ENCODE measurements around the gene ADCK2. TPM values are rescaled to one million over a fixed set of nuclear protein-coding genes. Genes with fewer than 3 reads are reported as not detected.
"Not testable (repeated sequence)": the region's sequence is repeated elsewhere in the genome, so short reads cannot be mapped to it uniquely, and the experiment has no call there.

Gene ADCK2
- total RNA-seq, 1 donor from 2014 or later = 37.6 TPM

- TF ChIP-seq CTCF (IDR thresholded peaks at IDR 0.05; ENCODE audit: unreplicated experiment) = no peak
- no peak overlapping the region for H3K4me3 Mint-ChIP-seq (ENCODE audit: unreplicated experiment)
Observed at GRCh38 chr7:140661124-140661523, 11.6 kb upstream of the ADCK2 start.

GRCh38 chr7:140662938-140663337, 9.8 kb upstream of the ADCK2 start:
- H3K27ac Mint-ChIP-seq (ENCODE audit: unreplicated experiment); H3K36me3 Mint-ChIP-seq (ENCODE audit: low read depth, unreplicated experiment); H3K9me3 Mint-ChIP-seq (ENCODE audit: unreplicated experiment); H3K4me3 Mint-ChIP-seq (ENCODE audit: unreplicated experiment); DNase-seq (ENCODE audit: low spot score); H3K27me3 Mint-ChIP-seq (ENCODE audit: unreplicated experiment): not testable (repeated sequence)
- peaks cover 14% of the 10 kb centered on the region for H3K4me1 Mint-ChIP-seq (ENCODE audit: unreplicated experiment)

More at GRCh38 chr7:140661124-140661523, 11.6 kb upstream of the ADCK2 start:
- H3K27ac Mint-ChIP-seq (ENCODE audit: unreplicated experiment) = no peak overlapping the region
- DNase-seq (ENCODE audit: low spot score) = no peak
- H3K27me3 Mint-ChIP-seq (ENCODE audit: unreplicated experiment) = peaks cover 3% of the 10 kb centered on the region
- no peaks in the 10 kb centered on the region for H3K36me3 Mint-ChIP-seq (ENCODE audit: low read depth, unreplicated experiment)
- peaks cover 6% of the 10 kb centered on the region for H3K4me1 Mint-ChIP-seq (ENCODE audit: unreplicated experiment)
- no peaks in the 10 kb centered on the region for H3K9me3 Mint-ChIP-seq (ENCODE audit: unreplicated experiment)

- Mint-ChIP-seq H3K27ac (ENCODE audit: unreplicated experiment) (peak overlapping the region; percentile 82), H3K27me3 (ENCODE audit: unreplicated experiment) (peaks cover 3% of the 10 kb centered on the region), H3K4me3 (ENCODE audit: unreplicated experiment) (no peak overlapping the region), H3K36me3 (ENCODE audit: low read depth, unreplicated experiment) (no peaks in the 10 kb centered on the region), H3K4me1 (ENCODE audit: unreplicated experiment) (peaks cover 19% of the 10 kb centered on the region), H3K9me3 (ENCODE audit: unreplicated experiment) (no peaks in the 10 kb centered on the region)
- TF ChIP-seq CTCF (IDR thresholded peaks at IDR 0.05; ENCODE audit: unreplicated experiment) = no peak
- no peak for DNase-seq (ENCODE audit: low spot score)
Observed at GRCh38 chr7:140667476-140667875, 5.3 kb upstream of the ADCK2 start.

DNA sequence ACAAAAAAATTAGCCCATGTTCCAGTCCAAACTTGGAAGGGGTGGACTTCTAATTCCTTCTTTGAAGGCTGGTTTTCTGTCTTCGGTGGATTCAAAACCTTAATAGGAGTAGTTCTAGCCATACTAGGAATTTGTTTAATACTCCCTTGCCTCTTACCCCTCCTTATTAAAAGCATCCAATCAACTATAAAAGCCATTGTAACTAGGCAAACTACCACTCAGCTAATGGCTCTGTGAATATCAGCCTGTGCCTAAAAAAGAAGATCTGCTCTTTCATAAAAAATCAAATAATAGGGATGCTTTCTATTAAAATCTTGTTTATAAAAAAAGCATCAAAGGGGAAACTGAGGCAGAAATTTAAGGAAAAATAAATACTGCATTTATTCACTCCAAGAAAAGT, 4.1 kb upstream of the ADCK2 start:
- no peak for DNase-seq (ENCODE audit: low spot score)
- Mint-ChIP-seq H3K27ac (ENCODE audit: unreplicated experiment) (no peak overlapping the region), H3K4me1 (ENCODE audit: unreplicated experiment) (peaks cover 21% of the 10 kb centered on the region), H3K9me3 (ENCODE audit: unreplicated experiment) (no peaks in the 10 kb centered on the region), H3K27me3 (ENCODE audit: unreplicated experiment) (peaks cover 3% of the 10 kb centered on the region), H3K36me3 (ENCODE audit: low read depth, unreplicated experiment) (no peaks in the 10 kb centered on the region), H3K4me3 (ENCODE audit: unreplicated experiment) (no peak overlapping the region)
- TF ChIP-seq CTCF (IDR thresholded peaks at IDR 0.05; ENCODE audit: unreplicated experiment) = no peak

GRCh38 chr7:140669352-140669751, 3.4 kb upstream of the ADCK2 start:
- DNase-seq (ENCODE audit: low spot score) = no peak
- H3K4me3 Mint-ChIP-seq (ENCODE audit: unreplicated experiment) = no peak overlapping the region
- no peaks in the 10 kb centered on the region for H3K36me3 Mint-ChIP-seq (ENCODE audit: low read depth, unreplicated experiment)
- TF ChIP-seq CTCF (IDR thresholded peaks at IDR 0.05; ENCODE audit: unreplicated experiment) = no peak
- peaks cover 28% of the 10 kb centered on the region for H3K4me1 Mint-ChIP-seq (ENCODE audit: unreplicated experiment)
- no peaks in the 10 kb centered on the region for H3K9me3 Mint-ChIP-seq (ENCODE audit: unreplicated experiment)
- H3K27ac Mint-ChIP-seq (ENCODE audit: unreplicated experiment) = no peak overlapping the region
- H3K27me3 Mint-ChIP-seq (ENCODE audit: unreplicated experiment) = peaks cover 8% of the 10 kb centered on the region

- H3K27ac Mint-ChIP-seq (ENCODE audit: unreplicated experiment); DNase-seq (ENCODE audit: low spot score); H3K9me3 Mint-ChIP-seq (ENCODE audit: unreplicated experiment); H3K27me3 Mint-ChIP-seq (ENCODE audit: unreplicated experiment); H3K36me3 Mint-ChIP-seq (ENCODE audit: low read depth, unreplicated experiment); H3K4me3 Mint-ChIP-seq (ENCODE audit: unreplicated experiment): not testable (repeated sequence)
- peaks cover 33% of the 10 kb centered on the region for H3K4me1 Mint-ChIP-seq (ENCODE audit: unreplicated experiment)
Observed at GRCh38 chr7:140669862-140670261, 2.9 kb upstream of the ADCK2 start.

Data from endothelial cell (in vitro differentiated cells).